ENCODE measurements around the gene EIF2B5.

EIF2B5 gene
- 71.8 to 92.9 (median 77.6) reads per million in 3 donors for total RNA-seq

- peak; percentile 79 to 81 (median 81) for DNase-seq
- Histone ChIP-seq H3K4me3 (ENCODE audit: insufficient read depth, low read depth, low read length, poor library complexity, severe bottlenecking) (peak within 1 kb of the TSS; percentile 96), H3K4me1 (ENCODE audit: control insufficient read depth, insufficient read depth, low read length, poor library complexity, severe bottlenecking) (peaks cover 17% of the 10 kb centered on the region), H3K27ac (ENCODE audit: insufficient read depth, low read length, poor library complexity, severe bottlenecking) (peak within 1 kb of the TSS; percentile 75), H3K27me3 (replicated peaks; ENCODE audit: control insufficient read depth, insufficient read depth, low read length, poor library complexity, severe bottlenecking) (no peaks in the 10 kb centered on the region), H3K36me3 (ENCODE audit: control insufficient read depth, insufficient read depth, low read length) (peaks cover 13% of the 10 kb centered on the region), H3K9me3 (ENCODE audit: control insufficient read depth, low read length) (no peaks in the 10 kb centered on the region)
These were observed at the start of gene EIF2B5 for GRCh38 chr3:184135149-184135910. Gene EIF2B5, plus strand, starts transcription at chr3:184135358. Its CDS starts 28 bp downstream, at chr3:184135386.

DNA sequence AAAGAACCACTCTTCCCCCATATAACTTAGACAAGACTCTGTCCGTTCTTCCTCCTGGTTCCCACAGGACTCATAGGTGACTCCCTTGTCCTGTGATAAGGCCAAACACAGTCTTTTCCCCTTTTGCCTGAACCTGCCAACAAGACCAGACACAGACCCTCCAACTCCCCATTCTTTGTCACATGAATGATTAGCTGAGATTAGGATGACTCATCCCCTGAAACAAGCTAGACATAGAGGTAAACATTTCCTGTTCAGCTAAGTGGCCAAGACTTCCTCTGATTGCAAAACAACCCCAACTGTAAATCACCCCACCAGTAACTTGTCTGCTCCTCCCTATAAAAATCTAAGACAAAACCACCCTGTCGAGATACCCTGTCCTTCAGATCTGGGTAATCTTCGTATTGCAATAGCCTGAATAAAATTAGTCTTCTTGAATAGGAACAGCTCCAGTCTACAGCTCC, 49.7 kb upstream of the EIF2B5 start:
- no peaks in the 10 kb centered on the region for H3K4me1 ChIP-seq (ENCODE audit: control insufficient read depth, insufficient read depth, low read length, poor library complexity, severe bottlenecking)
- no peaks in the 10 kb centered on the region for H3K27me3 ChIP-seq (replicated peaks; ENCODE audit: control insufficient read depth, insufficient read depth, low read length, poor library complexity, severe bottlenecking)
- H3K36me3 ChIP-seq (ENCODE audit: control insufficient read depth, insufficient read depth, low read length) = no peaks in the 10 kb centered on the region
- H3K27ac ChIP-seq (ENCODE audit: insufficient read depth, low read length, poor library complexity, severe bottlenecking) = no peak overlapping the region
- H3K9me3 ChIP-seq (ENCODE audit: control insufficient read depth, low read length) = no peaks in the 10 kb centered on the region
- H3K4me3 ChIP-seq (ENCODE audit: insufficient read depth, low read depth, low read length, poor library complexity, severe bottlenecking) = no peak overlapping the region
- no peak for DNase-seq

DNA sequence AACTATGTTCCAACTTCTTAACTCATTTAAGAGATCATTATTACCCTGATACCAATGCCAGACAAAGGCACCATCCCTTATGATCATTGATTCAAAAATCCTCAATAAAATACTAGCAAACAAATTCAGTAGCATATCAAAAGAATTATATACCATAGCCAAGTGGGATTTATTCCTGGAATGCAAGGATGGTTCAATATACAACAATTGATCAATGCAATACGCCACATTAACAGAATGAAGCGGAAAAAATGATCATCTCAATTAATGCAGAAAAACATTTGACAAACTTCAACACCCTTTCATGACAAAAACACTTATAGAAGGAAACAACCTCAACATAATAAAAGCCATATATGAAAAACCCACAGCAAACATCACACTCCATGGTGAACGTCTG, 43.0 kb upstream of the EIF2B5 start:
- no peak for DNase-seq
- Histone ChIP-seq H3K4me1 (ENCODE audit: control insufficient read depth, insufficient read depth, low read length, poor library complexity, severe bottlenecking) (no peaks in the 10 kb centered on the region), H3K36me3 (ENCODE audit: control insufficient read depth, insufficient read depth, low read length) (no peaks in the 10 kb centered on the region), H3K9me3 (ENCODE audit: control insufficient read depth, low read length) (peaks cover 6% of the 10 kb centered on the region), H3K27ac (ENCODE audit: insufficient read depth, low read length, poor library complexity, severe bottlenecking) (no peak overlapping the region), H3K4me3 (ENCODE audit: insufficient read depth, low read depth, low read length, poor library complexity, severe bottlenecking) (no peak overlapping the region), H3K27me3 (replicated peaks; ENCODE audit: control insufficient read depth, insufficient read depth, low read length, poor library complexity, severe bottlenecking) (no peaks in the 10 kb centered on the region)

DNA sequence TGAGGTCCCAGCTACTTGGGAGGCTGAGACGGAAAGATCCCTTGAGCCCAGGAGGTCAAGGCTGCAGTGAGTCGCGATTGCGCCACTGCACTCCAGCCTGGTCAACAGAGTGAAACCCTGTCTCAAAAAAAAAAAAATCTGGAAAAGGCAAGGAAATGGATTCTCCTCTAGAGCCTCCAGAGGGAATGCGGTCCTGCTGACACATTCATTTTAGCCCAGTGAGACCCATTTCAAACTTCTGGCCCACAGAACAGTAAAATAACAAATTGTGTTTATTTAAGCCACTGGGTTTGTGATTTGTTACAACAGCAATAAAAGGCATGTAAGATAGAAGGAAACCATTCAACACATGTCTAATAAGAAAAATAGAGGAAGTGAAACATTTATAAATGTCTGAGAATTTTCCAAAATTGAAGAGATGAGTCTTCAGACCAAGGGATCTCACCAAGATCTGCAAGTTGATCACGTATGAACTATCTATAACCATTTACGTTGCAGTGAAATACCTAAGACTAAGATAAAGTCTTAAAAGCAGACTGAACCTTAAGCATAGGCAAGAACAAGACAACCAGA, 38.3 kb upstream of the EIF2B5 start, which contains the start of gene HTR3E:
Gene HTR3E (plus strand): TSS at position 254 of the 573 bp plus-strand sequence. CDS start 466 bp downstream, outside the sequence.
- no peaks in the 10 kb centered on the region for H3K27me3 ChIP-seq (replicated peaks; ENCODE audit: control insufficient read depth, insufficient read depth, low read length, poor library complexity, severe bottlenecking)
- H3K27ac ChIP-seq (ENCODE audit: insufficient read depth, low read length, poor library complexity, severe bottlenecking) = no peak within 1 kb of the TSS
- H3K36me3 ChIP-seq (ENCODE audit: control insufficient read depth, insufficient read depth, low read length) = no peaks in the 10 kb centered on the region
- peaks cover 6% of the 10 kb centered on the region for H3K9me3 ChIP-seq (ENCODE audit: control insufficient read depth, low read length)
- H3K4me1 ChIP-seq (ENCODE audit: control insufficient read depth, insufficient read depth, low read length, poor library complexity, severe bottlenecking) = no peaks in the 10 kb centered on the region
- no peak within 1 kb of the TSS for H3K4me3 ChIP-seq (ENCODE audit: insufficient read depth, low read depth, low read length, poor library complexity, severe bottlenecking)
- DNase-seq = no peak

- Histone ChIP-seq H3K36me3 (ENCODE audit: control insufficient read depth, insufficient read depth, low read length) (no peaks in the 10 kb centered on the region), H3K27me3 (replicated peaks; ENCODE audit: control insufficient read depth, insufficient read depth, low read length, poor library complexity, severe bottlenecking) (no peaks in the 10 kb centered on the region), H3K4me1 (ENCODE audit: control insufficient read depth, insufficient read depth, low read length, poor library complexity, severe bottlenecking) (no peaks in the 10 kb centered on the region), H3K4me3 (ENCODE audit: insufficient read depth, low read depth, low read length, poor library complexity, severe bottlenecking) (no peak overlapping the region), H3K27ac (ENCODE audit: insufficient read depth, low read length, poor library complexity, severe bottlenecking) (no peak overlapping the region), H3K9me3 (ENCODE audit: control insufficient read depth, low read length) (peaks cover 4% of the 10 kb centered on the region)
- no peak for DNase-seq
These were observed 37.6 kb upstream of the EIF2B5 start for GRCh38 chr3:184097556-184097955.

DNA sequence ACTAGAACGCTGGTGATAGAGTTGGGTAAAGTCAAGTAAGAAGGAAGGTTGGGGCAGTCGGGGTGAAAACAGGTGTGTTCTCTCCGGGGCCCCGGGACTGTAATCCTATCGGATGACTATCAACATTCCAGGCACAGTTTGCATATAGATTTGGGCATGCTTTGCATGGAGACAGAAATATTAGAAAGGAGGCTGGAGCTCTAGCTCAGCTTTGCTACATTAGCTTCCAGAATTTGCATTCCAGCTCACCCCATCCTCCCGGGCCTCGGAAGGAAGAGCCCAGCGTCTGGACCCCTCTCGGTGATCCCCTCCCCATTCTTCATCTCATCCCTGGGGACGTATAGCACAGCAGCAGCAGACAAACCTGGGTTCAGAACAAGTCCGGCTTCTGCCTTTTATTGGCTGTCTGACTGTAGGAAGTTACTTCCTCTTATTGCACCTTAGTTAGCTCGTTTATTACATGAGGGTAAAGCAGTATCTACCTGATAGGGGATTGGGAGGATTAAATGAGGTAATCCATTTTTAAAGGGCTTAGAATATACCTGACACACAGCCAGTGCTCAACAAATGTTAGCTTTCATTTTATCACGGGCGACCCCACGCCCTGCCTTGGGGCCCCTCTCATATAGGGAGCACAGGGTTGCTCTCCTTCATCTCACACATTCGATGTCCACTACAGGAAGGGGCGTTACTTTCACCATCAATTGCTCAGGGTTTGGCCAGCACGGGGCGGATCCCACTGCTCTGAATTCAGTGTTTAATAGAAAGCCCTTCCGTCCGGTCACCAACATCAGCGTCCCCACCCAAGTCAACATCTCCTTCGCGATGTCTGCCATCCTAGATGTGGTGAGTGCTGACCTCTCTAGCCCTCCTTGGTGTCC, 35.1 kb upstream of the EIF2B5 start:
- no peaks in the 10 kb centered on the region for H3K9me3 ChIP-seq (ENCODE audit: control insufficient read depth, low read length)
- H3K27ac ChIP-seq (ENCODE audit: insufficient read depth, low read length, poor library complexity, severe bottlenecking) = no peak overlapping the region
- H3K4me3 ChIP-seq (ENCODE audit: insufficient read depth, low read depth, low read length, poor library complexity, severe bottlenecking) = no peak overlapping the region
- H3K4me1 ChIP-seq (ENCODE audit: control insufficient read depth, insufficient read depth, low read length, poor library complexity, severe bottlenecking) = no peaks in the 10 kb centered on the region
- H3K27me3 ChIP-seq (replicated peaks; ENCODE audit: control insufficient read depth, insufficient read depth, low read length, poor library complexity, severe bottlenecking) = no peaks in the 10 kb centered on the region
- no peaks in the 10 kb centered on the region for H3K36me3 ChIP-seq (ENCODE audit: control insufficient read depth, insufficient read depth, low read length)
- DNase-seq = no peak

DNA sequence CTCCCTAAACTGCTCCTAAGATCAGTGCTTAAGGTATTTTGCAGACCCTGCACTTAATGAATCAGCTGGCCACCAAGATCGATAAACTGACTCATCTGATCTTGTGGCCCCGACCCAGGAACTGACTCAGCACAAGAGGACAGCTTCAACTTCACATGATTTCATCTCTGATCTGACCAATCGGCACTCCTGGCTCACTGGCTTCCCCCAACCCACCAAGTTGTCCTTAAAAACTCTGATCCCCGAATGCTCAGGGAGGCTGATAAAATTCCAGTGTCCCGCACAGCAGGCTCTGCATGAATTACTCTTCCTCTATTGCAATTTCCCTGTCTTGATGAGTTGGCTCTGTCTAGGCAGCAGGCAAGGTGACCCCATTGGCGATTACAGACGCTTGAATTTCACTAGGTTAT, 24.8 kb upstream of the EIF2B5 start:
- H3K9me3 ChIP-seq (ENCODE audit: control insufficient read depth, low read length) = no peaks in the 10 kb centered on the region
- no peaks in the 10 kb centered on the region for H3K4me1 ChIP-seq (ENCODE audit: control insufficient read depth, insufficient read depth, low read length, poor library complexity, severe bottlenecking)
- no peak for DNase-seq
- H3K27me3 ChIP-seq (replicated peaks; ENCODE audit: control insufficient read depth, insufficient read depth, low read length, poor library complexity, severe bottlenecking) = no peaks in the 10 kb centered on the region
- H3K36me3 ChIP-seq (ENCODE audit: control insufficient read depth, insufficient read depth, low read length) = no peaks in the 10 kb centered on the region
- no peak overlapping the region for H3K27ac ChIP-seq (ENCODE audit: insufficient read depth, low read length, poor library complexity, severe bottlenecking)
- H3K4me3 ChIP-seq (ENCODE audit: insufficient read depth, low read depth, low read length, poor library complexity, severe bottlenecking) = no peak overlapping the region

DNA sequence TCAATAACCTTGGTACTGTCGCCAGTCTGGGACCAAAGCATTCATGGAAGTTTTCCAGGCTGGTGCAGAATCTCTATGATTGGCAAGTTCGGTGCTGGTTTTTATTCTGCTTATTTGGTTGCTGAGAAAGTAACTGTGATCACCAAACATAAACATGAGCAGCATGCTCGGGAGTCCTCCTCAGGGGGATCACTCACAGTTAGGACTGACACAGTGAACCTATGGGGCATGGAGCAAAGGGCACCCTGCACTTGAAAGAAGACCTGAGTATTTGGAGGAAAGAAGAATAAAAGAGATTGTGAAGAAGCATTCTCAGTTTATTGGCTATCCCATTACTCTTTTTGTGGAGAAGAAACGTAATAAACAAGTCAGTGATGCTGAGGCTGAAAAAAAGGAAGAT, 19.1 kb upstream of the EIF2B5 start:
- H3K27ac ChIP-seq (ENCODE audit: insufficient read depth, low read length, poor library complexity, severe bottlenecking) = no peak overlapping the region
- no peaks in the 10 kb centered on the region for H3K4me1 ChIP-seq (ENCODE audit: control insufficient read depth, insufficient read depth, low read length, poor library complexity, severe bottlenecking)
- H3K4me3 ChIP-seq (ENCODE audit: insufficient read depth, low read depth, low read length, poor library complexity, severe bottlenecking) = no peak overlapping the region
- no peaks in the 10 kb centered on the region for H3K9me3 ChIP-seq (ENCODE audit: control insufficient read depth, low read length)
- no peaks in the 10 kb centered on the region for H3K27me3 ChIP-seq (replicated peaks; ENCODE audit: control insufficient read depth, insufficient read depth, low read length, poor library complexity, severe bottlenecking)
- DNase-seq = no peak
- H3K36me3 ChIP-seq (ENCODE audit: control insufficient read depth, insufficient read depth, low read length) = no peaks in the 10 kb centered on the region

DNA sequence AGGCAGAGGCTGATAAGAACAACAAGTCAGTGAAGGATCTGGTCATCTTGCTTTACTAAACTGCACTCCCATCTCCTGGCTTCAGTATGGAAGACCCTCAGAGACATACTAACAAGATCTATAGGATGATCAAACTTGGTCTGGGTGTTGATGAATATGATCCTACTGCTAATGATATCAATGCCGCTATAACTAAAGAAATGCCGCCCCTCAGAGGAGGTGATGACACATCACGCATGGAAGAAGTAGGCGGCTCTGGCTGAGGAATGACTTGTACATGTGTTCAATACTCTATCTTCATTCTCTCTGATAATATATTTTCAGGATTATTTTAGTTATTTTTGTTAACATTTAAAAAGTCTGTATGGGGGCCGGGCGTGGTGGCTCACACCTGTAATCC, 17.5 kb upstream of the EIF2B5 start:
- no peaks in the 10 kb centered on the region for H3K9me3 ChIP-seq (ENCODE audit: control insufficient read depth, low read length)
- H3K4me1 ChIP-seq (ENCODE audit: control insufficient read depth, insufficient read depth, low read length, poor library complexity, severe bottlenecking) = no peaks in the 10 kb centered on the region
- H3K27ac ChIP-seq (ENCODE audit: insufficient read depth, low read length, poor library complexity, severe bottlenecking) = no peak overlapping the region
- H3K4me3 ChIP-seq (ENCODE audit: insufficient read depth, low read depth, low read length, poor library complexity, severe bottlenecking) = no peak overlapping the region
- H3K27me3 ChIP-seq (replicated peaks; ENCODE audit: control insufficient read depth, insufficient read depth, low read length, poor library complexity, severe bottlenecking) = no peaks in the 10 kb centered on the region
- H3K36me3 ChIP-seq (ENCODE audit: control insufficient read depth, insufficient read depth, low read length) = no peaks in the 10 kb centered on the region
- DNase-seq = no peak
